Spleen (tissue), 11 donors: ENCODE results near the gene ATP1A4. TPM values are rescaled to one million over a fixed set of nuclear protein-coding genes. Genes with fewer than 3 reads are reported as not detected.

Source experiments
- DNase-seq: peaks from one replicate; pipeline ENCODE4 v3.0.0-alpha.2; 2020
- H3K27ac ChIP-seq, 8 donors: fragments of 200-600 bp; sonication (generic) in 7 of 8; 1 replicate in 4 of 8; 2 replicates in 4 of 8; pipeline versions ENCODE4 v1.5.0 to v1.8.0; 2016 to 2021; ENCODE audit warnings: inconsistent platforms in 4 of 8, mild to moderate bottlenecking in 4 of 8, moderate library complexity in 1 of 8
- H3K27me3 ChIP-seq, 7 donors: fragments of 200-600 bp; sonication (generic) in 6 of 7; replicated peaks in 1 of 7; 1 replicate in 4 of 7; 2 replicates in 3 of 7; pipeline versions ENCODE4 v1.5.0 to v1.8.0; 2016 to 2021; ENCODE audit warnings: inconsistent platforms in 3 of 7, mild to moderate bottlenecking in 1 of 7
- H3K36me3 ChIP-seq, 6 donors: fragments of 200-600 bp; sonication (generic) in 5 of 6; 1 replicate in 4 of 6; 2 replicates in 2 of 6; pipeline versions ENCODE4 v1.5.0 to v1.8.0; 2016 to 2021; ENCODE audit warnings: inconsistent platforms in 2 of 6
- H3K4me1 ChIP-seq, 6 donors: fragments of 200-600 bp; sonication (generic) in 5 of 6; 1 replicate in 3 of 6; 2 replicates in 3 of 6; pipeline versions ENCODE4 v1.5.0 to v1.8.0; 2016 to 2021; ENCODE audit warnings: inconsistent platforms in 3 of 6
- H3K4me3 ChIP-seq, 8 donors: fragments of 200-600 bp; sonication (generic) in 7 of 8; 1 replicate in 4 of 8; 2 replicates in 4 of 8; pipeline versions ENCODE4 v1.5.0 to v1.8.0; 2016 to 2021; ENCODE audit warnings: inconsistent platforms in 4 of 8, mild to moderate bottlenecking in 4 of 8, moderate library complexity in 2 of 8
- H3K9me3 ChIP-seq, 8 donors: fragments of 200-600 bp; sonication (generic) in 7 of 8; 1 replicate in 4 of 8; 2 replicates in 4 of 8; pipeline versions ENCODE4 v1.5.0 to v1.8.0; 2016 to 2021; ENCODE audit warnings: inconsistent platforms in 4 of 8
- POLR2A ChIP-seq, 3 donors: fragments of 450-650 bp; IDR thresholded peaks; one replicate each; pipeline ENCODE4 v1.5.1; 2017; ENCODE audit warnings: antibody characterized with exemption in 3 of 3, mild to moderate bottlenecking in 1 of 3
- POLR2AphosphoS5 ChIP-seq, 3 donors: sonication (generic); formaldehyde crosslinking; IDR thresholded peaks; one replicate each; pipeline ENCODE4 v1.5.1; 2017; ENCODE audit warnings: antibody characterized with exemption in 3 of 3
- WGBS, 5 donors: extraction: QIAGEN DNeasy Blood & Tissue Kit in 3 of 5; methylation state at CpG; one replicate each; pipeline versions ENCODE4 v1.1.5 to v1.1.7; 2013 to 2018; 5-methylcytosine and 5-hydroxymethylcytosine counted together
- intact Hi-C: fragments of 100-400 bp; cut with DNase I; formaldehyde crosslinking; loops from one replicate; pipeline ENCODE4 v1.15.0; 2023; ENCODE audit warnings: low total_unique reads
- polyA plus RNA-seq, 3 donors: library from polyadenylated mRNA; stranded (reverse); fragments of 200-250 nt; gene quantifications; one replicate each; pipeline ENCODE4 v1.2.1, GENCODE V29; 2013
- total RNA-seq, 7 donors: library from RNA; depleted of rRNA in 3 of 7; stranded (reverse); fragments of >200 nt in 3 of 7; fragmentation: NEBNext Ultra II Directional in 4 of 7; extraction: Animal tissue kit (Norgen Biotek cat#: 25700) in 4 of 7; gene quantifications; one replicate each; pipeline versions ENCODE4 v1.1.0 to v1.2.1, GENCODE V29; 2016 to 2021
- TF ChIP-seq, protein P1 (sequence below), 11 experiments: fragments of 200-600 bp in 7 of 11; fragments of 450-650 bp in 4 of 11; sonication (generic) in 4 of 11; IDR thresholded peaks in 8 of 11; conservative IDR thresholded peaks in 3 of 11; 1 replicate in 7 of 11; 2 replicates in 4 of 11; pipeline versions ENCODE4 v1.4.0 to v1.8.0; 2016 to 2021; ENCODE audit warnings: antibody characterized with exemption in 11 of 11, inconsistent platforms in 4 of 11, mild to moderate bottlenecking in 1 of 11
- donor health status: healthy with polysubstance abuse.
- donor health status: DM: no; HTN: no; CAD: no; lungs with moderate emphysema.
- donor health status: DM: no; HTN: no; CAD: no.
- donor health status: Bipolar disorder and iron deficiency.
- donor health status: healthy.
- donor health status: DM: no; HTN: no; CAD: no.
- donor health status: DM: yes; HTN: yes; CAD: no.

The ATP1A4 gene
- total and polyA plus RNA-seq, 10 donors: 0.70 to 2.9 (median 0.95) TPM; not detected in 2

DNA sequence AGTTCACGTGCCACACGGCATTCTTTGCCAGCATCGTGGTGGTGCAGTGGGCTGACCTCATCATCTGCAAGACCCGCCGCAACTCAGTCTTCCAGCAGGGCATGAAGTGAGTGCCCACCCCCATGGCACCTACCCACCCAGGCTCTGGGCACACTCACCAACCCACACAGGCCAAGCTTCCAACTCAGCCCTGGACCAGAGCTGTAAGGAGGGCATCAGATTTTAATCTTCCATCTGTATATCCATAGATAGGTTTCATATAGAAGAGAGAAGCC, 14.5 kb upstream of the ATP1A4 start:
- no peak for DNase-seq
- H3K4me1 ChIP-seq: no peaks in the 10 kb centered on the region
- no peaks in the 10 kb centered on the region for H3K9me3 ChIP-seq
- intact Hi-C loops: no loop called here
- WGBS, 5 donors: 84 to 99% (median 94%) methylated on average over 5 of the region's 5 CpGs
- TF ChIP-seq POLR2A (IDR thresholded peaks at IDR 0.05) (no peak), POLR2AphosphoS5 (IDR thresholded peaks at IDR 0.05) (no peak)
- TF ChIP-seq, protein P1, sequence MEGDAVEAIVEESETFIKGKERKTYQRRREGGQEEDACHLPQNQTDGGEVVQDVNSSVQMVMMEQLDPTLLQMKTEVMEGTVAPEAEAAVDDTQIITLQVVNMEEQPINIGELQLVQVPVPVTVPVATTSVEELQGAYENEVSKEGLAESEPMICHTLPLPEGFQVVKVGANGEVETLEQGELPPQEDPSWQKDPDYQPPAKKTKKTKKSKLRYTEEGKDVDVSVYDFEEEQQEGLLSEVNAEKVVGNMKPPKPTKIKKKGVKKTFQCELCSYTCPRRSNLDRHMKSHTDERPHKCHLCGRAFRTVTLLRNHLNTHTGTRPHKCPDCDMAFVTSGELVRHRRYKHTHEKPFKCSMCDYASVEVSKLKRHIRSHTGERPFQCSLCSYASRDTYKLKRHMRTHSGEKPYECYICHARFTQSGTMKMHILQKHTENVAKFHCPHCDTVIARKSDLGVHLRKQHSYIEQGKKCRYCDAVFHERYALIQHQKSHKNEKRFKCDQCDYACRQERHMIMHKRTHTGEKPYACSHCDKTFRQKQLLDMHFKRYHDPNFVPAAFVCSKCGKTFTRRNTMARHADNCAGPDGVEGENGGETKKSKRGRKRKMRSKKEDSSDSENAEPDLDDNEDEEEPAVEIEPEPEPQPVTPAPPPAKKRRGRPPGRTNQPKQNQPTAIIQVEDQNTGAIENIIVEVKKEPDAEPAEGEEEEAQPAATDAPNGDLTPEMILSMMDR (IDR thresholded peaks at IDR 0.05 in 8 of 11, conservative IDR thresholded peaks at IDR 0.05 in 3 of 11): no peak
- H3K27me3 ChIP-seq: peaks cover 0 to 14% (median 0%) of the 10 kb centered on the region in 7 donors
- H3K27ac ChIP-seq: no peak overlapping the region
- no peaks in the 10 kb centered on the region for H3K36me3 ChIP-seq
- H3K4me3 ChIP-seq: no peak overlapping the region

DNA sequence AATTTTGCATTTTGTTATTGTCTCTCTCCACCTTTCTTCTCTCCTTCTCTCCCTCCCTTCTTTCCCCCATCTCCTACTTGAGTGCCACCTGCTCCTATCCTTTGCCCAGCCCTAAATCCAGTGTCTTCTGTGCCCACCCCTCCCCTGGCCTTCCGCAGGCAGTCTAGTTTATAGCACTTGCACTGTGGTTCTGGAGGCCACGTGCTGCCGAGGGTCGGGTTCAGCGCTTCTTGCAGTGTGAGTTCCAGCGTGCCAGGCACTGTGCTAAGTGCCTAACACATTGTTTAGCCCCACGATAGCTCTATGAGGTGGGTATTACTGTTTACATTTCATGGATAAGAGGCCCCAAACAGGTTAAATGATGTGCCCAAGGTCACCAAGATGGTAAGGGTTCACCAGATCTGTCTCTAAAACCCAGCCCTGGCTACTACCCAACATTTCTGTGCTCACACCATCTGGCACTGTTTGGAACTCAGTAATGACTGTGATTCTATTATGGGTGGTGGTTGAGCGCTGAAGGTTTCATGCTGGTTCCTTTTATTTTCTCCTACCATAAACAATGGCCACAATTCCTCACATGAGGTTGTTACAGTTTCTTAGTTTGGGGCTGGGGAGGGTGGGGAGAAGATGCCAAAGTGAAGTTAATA, 14.1 kb upstream of the ATP1A4 start:
- Histone ChIP-seq H3K27ac (no peak overlapping the region), H3K36me3 (no peaks in the 10 kb centered on the region), H3K9me3 (no peaks in the 10 kb centered on the region), H3K4me1 (no peaks in the 10 kb centered on the region), H3K4me3 (no peak overlapping the region), H3K27me3 (peaks cover 0 to 14% (median 0%) of the 10 kb centered on the region in 7 donors)
- TF ChIP-seq POLR2A (IDR thresholded peaks at IDR 0.05) (no peak), POLR2AphosphoS5 (IDR thresholded peaks at IDR 0.05) (no peak)
- TF ChIP-seq, protein P1 (IDR thresholded peaks at IDR 0.05 in 8 of 11, conservative IDR thresholded peaks at IDR 0.05 in 3 of 11): no peak
- 87 to 94% (median 90%) methylated on average over 8 of the region's 8 CpGs for WGBS, 5 donors
- no peak for DNase-seq
- intact Hi-C loops: no loop called here

DNA sequence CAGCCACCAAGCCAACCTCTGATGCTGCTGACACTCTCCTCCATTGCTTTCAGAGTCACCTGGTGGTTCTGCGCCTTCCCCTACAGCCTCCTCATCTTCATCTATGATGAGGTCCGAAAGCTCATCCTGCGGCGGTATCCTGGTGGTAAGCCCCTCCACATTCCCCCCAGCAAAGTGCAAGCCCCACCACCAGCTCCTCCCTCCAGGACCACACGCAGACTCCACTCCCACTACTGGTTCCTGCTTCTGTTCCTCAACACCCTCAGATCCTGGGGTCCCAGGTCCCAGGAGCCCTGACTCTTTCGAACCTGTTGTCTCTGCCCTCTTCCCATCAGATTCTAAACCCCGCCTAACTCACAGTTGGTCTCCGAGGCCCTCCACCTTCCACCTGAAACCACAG, 11.6 kb upstream of the ATP1A4 start:
- no peaks in the 10 kb centered on the region for H3K9me3 ChIP-seq
- 87 to 95% (median 94%) methylated on average over 8 of the region's 8 CpGs for WGBS, 5 donors
- H3K27ac ChIP-seq: no peak overlapping the region
- TF ChIP-seq, protein P1 (IDR thresholded peaks at IDR 0.05 in 8 of 11, conservative IDR thresholded peaks at IDR 0.05 in 3 of 11): no peak
- TF ChIP-seq POLR2AphosphoS5 (IDR thresholded peaks at IDR 0.05) (no peak), POLR2A (IDR thresholded peaks at IDR 0.05) (no peak)
- no peaks in the 10 kb centered on the region for H3K4me1 ChIP-seq
- DNase-seq: no peak
- intact Hi-C loops: no loop called here
- H3K36me3 ChIP-seq: no peaks in the 10 kb centered on the region
- peaks cover 0 to 14% (median 0%) of the 10 kb centered on the region in 7 donors for H3K27me3 ChIP-seq
- no peak overlapping the region for H3K4me3 ChIP-seq

DNA sequence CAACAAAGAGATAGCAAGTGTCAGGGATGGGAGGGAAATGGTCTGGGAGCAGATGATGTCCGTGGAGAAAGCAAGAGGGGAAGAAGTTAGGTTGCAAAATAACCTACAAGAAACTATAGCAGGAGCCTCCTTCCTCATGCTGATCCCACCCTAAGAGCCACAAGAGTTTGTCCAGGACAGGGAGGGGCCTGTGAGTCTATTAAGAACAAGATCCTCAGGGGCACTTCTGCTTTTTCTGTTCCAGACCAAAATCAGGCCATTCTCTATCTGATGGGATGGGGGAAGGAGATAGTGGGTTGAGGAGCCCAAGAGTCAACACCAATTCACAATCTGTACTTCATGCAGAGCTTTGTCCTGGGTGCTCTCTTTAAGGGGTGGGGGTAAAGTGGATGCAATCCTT, 7.7 kb upstream of the ATP1A4 start:
- Histone ChIP-seq H3K9me3 (no peaks in the 10 kb centered on the region), H3K27ac (no peak overlapping the region), H3K36me3 (no peaks in the 10 kb centered on the region), H3K27me3 (peaks cover 0 to 14% (median 0%) of the 10 kb centered on the region in 7 donors), H3K4me3 (no peak overlapping the region), H3K4me1 (no peaks in the 10 kb centered on the region)
- intact Hi-C loops: no loop called here
- WGBS, 5 donors: 0 to 37% (median 9%) methylated on average over 1 of the region's 1 CpG
- no peak for TF ChIP-seq POLR2AphosphoS5 (IDR thresholded peaks at IDR 0.05)
- TF ChIP-seq, protein P1 (IDR thresholded peaks at IDR 0.05 in 8 of 11, conservative IDR thresholded peaks at IDR 0.05 in 3 of 11): no peak
- no peak for TF ChIP-seq POLR2A (IDR thresholded peaks at IDR 0.05)
- no peak for DNase-seq
